Mucosa of stomach (tissue), 1 donor: ENCODE results near the gene CMYA5.

Experiments
- H3K27me3 ChIP-seq: one replicate; pipeline ENCODE4 v1.7.0; 2013; ENCODE audit warnings: mild to moderate bottlenecking, low read length; ENCODE audit not compliant: control insufficient read depth, insufficient read depth
- H3K36me3 ChIP-seq: one replicate; pipeline ENCODE4 v1.7.0; 2013; ENCODE audit warnings: low read length; ENCODE audit not compliant: control insufficient read depth, insufficient read depth
- H3K4me1 ChIP-seq: one replicate; pipeline ENCODE4 v1.7.0; 2013; ENCODE audit warnings: mild to moderate bottlenecking, low read length; ENCODE audit not compliant: control insufficient read depth, insufficient read depth
- H3K4me3 ChIP-seq: one replicate; pipeline ENCODE4 v1.7.0; 2013; ENCODE audit warnings: low read length
- H3K9ac ChIP-seq: one replicate; pipeline ENCODE4 v1.7.0; 2013; ENCODE audit warnings: mild to moderate bottlenecking, low read length, moderate library complexity
- H3K9me3 ChIP-seq: one replicate; pipeline ENCODE4 v1.7.0; 2013; ENCODE audit warnings: mild to moderate bottlenecking, low read length, moderate library complexity; ENCODE audit not compliant: control insufficient read depth
- donor health status: Pancreatic carcinoma.

Gene CMYA5

GRCh38 chr5:79834754-79835714, 145.4 kb downstream of the CMYA5 start:
- Histone ChIP-seq H3K9me3 (no peaks in the 10 kb centered on the region), H3K9ac (no peak overlapping the region), H3K27me3 (no peaks in the 10 kb centered on the region), H3K36me3 (no peaks in the 10 kb centered on the region), H3K4me1 (no peaks in the 10 kb centered on the region), H3K4me3 (no peak overlapping the region)

- H3K4me1 ChIP-seq: no peaks in the 10 kb centered on the region
- H3K27me3 ChIP-seq: no peaks in the 10 kb centered on the region
- H3K9ac ChIP-seq: no peak overlapping the region
- no peak overlapping the region for H3K4me3 ChIP-seq
- no peaks in the 10 kb centered on the region for H3K36me3 ChIP-seq
- H3K9me3 ChIP-seq: no peaks in the 10 kb centered on the region
These were observed 148.3 kb downstream of the CMYA5 start for GRCh38 chr5:79837761-79838551.

GRCh38 chr5:79840084-79840990, 150.7 kb downstream of the CMYA5 start:
- H3K9ac ChIP-seq: no peak overlapping the region
- H3K4me1 ChIP-seq: no peaks in the 10 kb centered on the region
- H3K9me3 ChIP-seq: no peaks in the 10 kb centered on the region
- no peak overlapping the region for H3K4me3 ChIP-seq
- no peaks in the 10 kb centered on the region for H3K36me3 ChIP-seq
- H3K27me3 ChIP-seq: no peaks in the 10 kb centered on the region

GRCh38 chr5:79841172-79841571, 151.5 kb downstream of the CMYA5 start:
- no peaks in the 10 kb centered on the region for H3K27me3 ChIP-seq
- H3K4me3 ChIP-seq: no peak overlapping the region
- H3K4me1 ChIP-seq: no peaks in the 10 kb centered on the region
- H3K36me3 ChIP-seq: no peaks in the 10 kb centered on the region
- H3K9ac ChIP-seq: no peak overlapping the region
- H3K9me3 ChIP-seq: no peaks in the 10 kb centered on the region

- H3K4me1 ChIP-seq: no peaks in the 10 kb centered on the region
- H3K4me3 ChIP-seq: no peak overlapping the region
- no peaks in the 10 kb centered on the region for H3K36me3 ChIP-seq
- no peak overlapping the region for H3K9ac ChIP-seq
- no peaks in the 10 kb centered on the region for H3K27me3 ChIP-seq
- no peaks in the 10 kb centered on the region for H3K9me3 ChIP-seq
These were observed 152.6 kb downstream of the CMYA5 start for GRCh38 chr5:79842006-79842881.

- no peaks in the 10 kb centered on the region for H3K27me3 ChIP-seq
- no peaks in the 10 kb centered on the region for H3K36me3 ChIP-seq
- no peak overlapping the region for H3K9ac ChIP-seq
- no peaks in the 10 kb centered on the region for H3K9me3 ChIP-seq
- H3K4me3 ChIP-seq: no peak overlapping the region
- H3K4me1 ChIP-seq: no peaks in the 10 kb centered on the region
These were observed 153.4 kb downstream of the CMYA5 start for GRCh38 chr5:79842991-79843390.

- Histone ChIP-seq H3K36me3 (no peaks in the 10 kb centered on the region), H3K9ac (no peak overlapping the region), H3K4me1 (no peaks in the 10 kb centered on the region), H3K4me3 (no peak overlapping the region), H3K27me3 (no peaks in the 10 kb centered on the region), H3K9me3 (no peaks in the 10 kb centered on the region)
These were observed 154.1 kb downstream of the CMYA5 start for GRCh38 chr5:79843450-79844388.

- H3K4me3 ChIP-seq: no peak overlapping the region
- no peaks in the 10 kb centered on the region for H3K4me1 ChIP-seq
- no peaks in the 10 kb centered on the region for H3K9me3 ChIP-seq
- no peaks in the 10 kb centered on the region for H3K27me3 ChIP-seq
- H3K9ac ChIP-seq: no peak overlapping the region
- no peaks in the 10 kb centered on the region for H3K36me3 ChIP-seq
These were observed 154.9 kb downstream of the CMYA5 start for GRCh38 chr5:79844571-79844970.

- Histone ChIP-seq H3K9ac (no peak overlapping the region), H3K4me1 (no peaks in the 10 kb centered on the region), H3K36me3 (no peaks in the 10 kb centered on the region), H3K9me3 (no peaks in the 10 kb centered on the region), H3K27me3 (no peaks in the 10 kb centered on the region), H3K4me3 (no peak overlapping the region)
These were observed 156.0 kb downstream of the CMYA5 start for GRCh38 chr5:79845448-79846197.

- H3K4me3 ChIP-seq: no peak overlapping the region
- no peak overlapping the region for H3K9ac ChIP-seq
These were observed 156.5 kb downstream of the CMYA5 start for GRCh38 chr5:79846198-79846521.

More at GRCh38 chr5:79846198-79846521, 156.5 kb downstream of the CMYA5 start:
- H3K27me3 ChIP-seq: no peaks in the 10 kb centered on the region
- H3K36me3 ChIP-seq: no peaks in the 10 kb centered on the region
- no peaks in the 10 kb centered on the region for H3K9me3 ChIP-seq
- no peaks in the 10 kb centered on the region for H3K4me1 ChIP-seq
